Heart right ventricle (tissue), 16 donors: ENCODE data around the gene CNTFR. TPM values are rescaled to one million over a fixed set of nuclear protein-coding genes. Genes with fewer than 3 reads are reported as not detected.

ENCODE experiments used
- ATAC-seq, 8 donors: fragments of 200-7000 bp; cut with Tn5 transposase; one replicate each; pipeline ENCODE4 v1.9.1; 2020; ENCODE audit warnings: mild to moderate bottlenecking in 8 of 8, moderate library complexity in 8 of 8, moderate number of reproducible peaks in 1 of 8
- DNase-seq, 2 donors: peaks; one replicate each; pipeline ENCODE4 v3.0.0-alpha.2; 2020
- H3K27ac ChIP-seq, 10 donors: fragments of 200-600 bp; sonication (generic) in 2 of 10; one replicate each; pipeline versions ENCODE4 v1.5.0 to v1.8.0; 2020 to 2022; ENCODE audit warnings: mild to moderate bottlenecking in 3 of 10
- H3K27me3 ChIP-seq, 7 donors: fragments of 200-600 bp; one replicate each; pipeline ENCODE4 v1.8.0; 2021 to 2022; ENCODE audit warnings: mild to moderate bottlenecking in 2 of 7
- H3K36me3 ChIP-seq, 9 donors: fragments of 200-600 bp; sonication (generic) in 1 of 9; one replicate each; pipeline versions ENCODE4 v1.5.0 to v1.8.0; 2020 to 2022; ENCODE audit warnings: mild to moderate bottlenecking in 2 of 9
- H3K4me1 ChIP-seq, 9 donors: fragments of 200-600 bp; sonication (generic) in 1 of 9; one replicate each; pipeline versions ENCODE4 v1.5.0 to v1.8.0; 2020 to 2022; ENCODE audit warnings: mild to moderate bottlenecking in 4 of 9
- H3K4me3 ChIP-seq, 10 donors: fragments of 200-600 bp; sonication (generic) in 2 of 10; one replicate each; pipeline versions ENCODE4 v1.5.0 to v1.8.0; 2020 to 2022; ENCODE audit warnings: mild to moderate bottlenecking in 7 of 10, moderate library complexity in 2 of 10
- H3K9me3 ChIP-seq, 11 donors: fragments of 200-600 bp in 10 of 11; sonication (generic) in 2 of 11; one replicate each; pipeline versions ENCODE4 v1.5.0 to v1.8.0; 2013 to 2022; ENCODE audit warnings: mild to moderate bottlenecking in 2 of 11, control low read depth in 1 of 11, moderate library complexity in 1 of 11
- CTCF ChIP-seq, 9 donors: fragments of 200-600 bp; sonication (generic) in 2 of 9; IDR thresholded peaks; one replicate each; pipeline versions ENCODE4 v1.5.0 to v1.8.0; 2021 to 2022; ENCODE audit warnings: antibody characterized with exemption in 9 of 9, mild to moderate bottlenecking in 5 of 9, moderate library complexity in 1 of 9
- WGBS, 2 donors: extraction: QIAGEN DNeasy Blood & Tissue Kit; methylation state at CpG; one replicate each; pipeline ENCODE4 v1.1.7; 2013; ENCODE audit warnings: inconsistent platforms in 1 of 2; 5-methylcytosine and 5-hydroxymethylcytosine counted together
- intact Hi-C, 10 donors: fragments of 100-400 bp; cut with DNase I; formaldehyde crosslinking; loops; one replicate each; pipeline versions ENCODE4 v1.11.1 to v1.14.2; 2022
- polyA plus RNA-seq, 2 donors: library from polyadenylated mRNA; stranded (reverse); fragments of 200-250 nt; gene quantifications; one replicate each; pipeline ENCODE4 v1.2.3, GENCODE V29; 2013
- total RNA-seq, 10 donors: library from RNA; stranded (reverse); fragmentation: NEBNext Ultra II Directional in 3 of 10; extraction: Animal tissue kit (Norgen Biotek cat#: 25700) in 3 of 10; gene quantifications; one replicate each; pipeline versions ENCODE4 v1.2.1 to v1.2.4, GENCODE V29; 2021 to 2023
- donor health status: Arrhythmogenic right ventricular cardiomyopathy.
- donor health status: ischemic (EF 13 %, LVEDD 7.1; RV severe dilation, severe dysfunction).
- donor health status: healthy with polysubstance abuse.
- donor health status: DM: no; HTN: yes; CAD: no.
- donor health status: DM: no; HTN: no; CAD: no.
- donor health status: ischemic (EF 25% LVEDD 6.9; RV normal size, moderate dysfunction).
- donor health status: ischemic (EF 25% LVEDD 5.7; RV mildly dilated, moderate dysfunction).
- donor health status: healthy.
- donor health status: DM: yes; HTN: yes; CAD: no.
- donor health status: Ischemic cardiomyopathy.
- donor health status: ischemic (EF 35%, LVEDD 5.7; RV mildly dilated, moderate dysfunction).
- donor health status: nonischemic (EF 11% LVEDD 7.7; RV severe dilation, severe dysfunction).
- donor health status: DM: yes; HTN: yes; CAD: no.
- donor health status: PGD.
- donor health status: ischemic (EF 29% LVEDD 5.4; RV normal size, mild dysfunction).
- donor health status: nonischemic (EF 23%, LVEDD 6.1; RV moderate dilation, normal function).

The CNTFR gene
- total and polyA plus RNA-seq, 12 donors = 0.76 to 6.2 (median 2.9) TPM

DNA sequence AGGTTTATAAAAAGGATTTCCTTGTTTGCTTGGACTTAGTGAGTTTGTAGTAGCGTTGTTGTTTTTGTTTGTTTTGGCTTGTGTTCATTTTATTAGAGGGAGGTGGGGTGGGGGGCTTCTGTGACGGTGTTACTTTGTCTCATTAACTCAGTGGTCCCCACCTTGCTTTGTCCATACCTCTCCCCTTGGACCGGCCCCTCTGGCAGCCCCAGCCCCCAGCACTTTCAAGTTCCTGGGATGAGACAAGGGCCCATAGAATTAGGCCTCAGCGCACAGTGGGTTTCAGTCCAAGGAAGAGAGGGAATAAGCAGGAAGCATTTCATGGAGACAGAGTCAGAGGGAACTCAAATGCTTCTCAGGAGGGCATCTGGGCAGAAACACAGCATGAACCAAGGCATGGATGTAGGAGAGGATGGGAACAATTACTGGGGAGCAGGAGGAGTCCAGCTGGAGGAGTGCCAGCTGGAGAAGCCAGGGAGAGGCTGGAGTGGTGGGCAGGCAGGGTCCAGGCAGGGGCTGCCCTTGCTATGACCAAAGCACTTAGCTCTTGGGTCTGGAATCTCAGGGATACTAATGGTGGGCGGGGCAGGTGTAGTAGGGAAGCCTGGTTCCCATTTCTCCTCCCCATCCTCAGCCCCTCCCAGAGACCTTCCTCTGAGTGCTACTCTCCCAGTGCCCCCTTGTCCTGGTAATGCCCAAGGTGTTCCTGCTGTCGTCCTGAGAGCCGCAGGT is 43.3 kb downstream of the CNTFR start:
- no peak for TF ChIP-seq CTCF (IDR thresholded peaks at IDR 0.05)
- Histone ChIP-seq H3K4me3 (no peak overlapping the region), H3K27me3 (peaks cover 0 to 9% (median 4%) of the 10 kb centered on the region in 7 donors), H3K36me3 (no peaks in the 10 kb centered on the region), H3K9me3 (no peaks in the 10 kb centered on the region), H3K27ac (no peak overlapping the region), H3K4me1 (peaks cover 0 to 6% (median 0%) of the 10 kb centered on the region in 9 donors)
- DNase-seq (no peak), ATAC-seq (no peak)
- 81 to 84% methylated on average over 7 of the region's 7 CpGs for WGBS, 2 donors
- intact Hi-C loops = loop anchor here in 5 of 10 donors (2.0 to 5.0 kb wide), 5 partner anchors 44 to 144 kb away; no protein-coding TSS in a partner anchor

DNA sequence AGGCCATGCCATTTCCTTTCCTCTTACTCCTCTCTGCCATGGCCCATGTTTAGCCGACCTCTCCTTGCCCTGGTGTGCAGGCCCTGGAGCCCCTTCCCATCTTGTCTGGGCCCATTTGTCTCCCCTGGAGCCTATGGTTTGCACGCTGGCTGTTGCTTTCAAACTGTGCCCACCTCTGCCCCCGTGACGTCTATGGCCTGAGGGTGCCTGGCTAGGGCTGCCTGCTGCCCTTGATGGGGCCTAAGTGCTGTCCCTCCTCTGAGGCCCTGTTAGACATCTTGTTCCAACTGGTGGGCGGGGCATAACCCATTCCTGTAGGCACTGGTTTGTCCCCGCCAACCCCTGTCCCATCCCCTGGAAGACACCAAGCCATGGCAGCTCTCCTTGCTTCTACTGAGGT is 44.0 kb downstream of the CNTFR start:
- H3K27ac ChIP-seq = no peak overlapping the region
- 88 to 90% methylated on average over 6 of the region's 6 CpGs for WGBS, 2 donors
- H3K36me3 ChIP-seq = no peaks in the 10 kb centered on the region
- intact Hi-C loops = loop anchor here in 5 of 10 donors (2.0 to 5.0 kb wide), 5 partner anchors 43 to 143 kb away; no protein-coding TSS in a partner anchor
- DNase-seq = no peak
- no peak for TF ChIP-seq CTCF (IDR thresholded peaks at IDR 0.05)
- no peak overlapping the region for H3K4me3 ChIP-seq
- no peak for ATAC-seq
- H3K27me3 ChIP-seq = peaks cover 0 to 9% (median 4%) of the 10 kb centered on the region in 7 donors
- H3K4me1 ChIP-seq = peaks cover 0 to 6% (median 0%) of the 10 kb centered on the region in 9 donors
- no peaks in the 10 kb centered on the region for H3K9me3 ChIP-seq

GRCh38 chr9:34544035-34544434 is 45.5 kb downstream of the CNTFR start:
- 72 to 78% methylated on average over 5 of the region's 5 CpGs for WGBS, 2 donors
- Histone ChIP-seq H3K27ac (no peak overlapping the region), H3K27me3 (peaks cover 0 to 9% (median 4%) of the 10 kb centered on the region in 7 donors), H3K4me1 (peaks cover 0 to 6% (median 0%) of the 10 kb centered on the region in 9 donors), H3K36me3 (no peaks in the 10 kb centered on the region), H3K9me3 (no peaks in the 10 kb centered on the region), H3K4me3 (no peak overlapping the region)
- intact Hi-C loops = loop anchor here in 1 of 10 donors (2.0 kb wide), 1 partner anchor 107 kb away; no protein-coding TSS in a partner anchor
- DNase-seq (no peak), ATAC-seq (no peak)
- no peak for TF ChIP-seq CTCF (IDR thresholded peaks at IDR 0.05)

GRCh38 chr9:34541540-34541939 is 48.0 kb downstream of the CNTFR start:
- H3K27me3 ChIP-seq = peaks cover 0 to 18% (median 8%) of the 10 kb centered on the region in 7 donors
- WGBS, 2 donors = 80 to 87% methylated on average over 7 of the region's 7 CpGs
- intact Hi-C loops = no loop called here

More at GRCh38 chr9:34541540-34541939, 48.0 kb downstream of the CNTFR start:
- no peak overlapping the region for H3K27ac ChIP-seq
- TF ChIP-seq CTCF (IDR thresholded peaks at IDR 0.05) = no peak
- no peak overlapping the region for H3K4me3 ChIP-seq
- ATAC-seq (no peak), DNase-seq (no peak)
- no peaks in the 10 kb centered on the region for H3K4me1 ChIP-seq
- H3K9me3 ChIP-seq = no peaks in the 10 kb centered on the region
- H3K36me3 ChIP-seq = no peaks in the 10 kb centered on the region
